ENCODE results near the gene PLSCR4. TPM values are rescaled to one million over a fixed set of nuclear protein-coding genes. Genes with fewer than 3 reads are reported as not detected.

Gene PLSCR4
- total RNA-seq, 4 donors from 2014 or later, result 22.8 to 27.5 (median 25.7) TPM

DNA sequence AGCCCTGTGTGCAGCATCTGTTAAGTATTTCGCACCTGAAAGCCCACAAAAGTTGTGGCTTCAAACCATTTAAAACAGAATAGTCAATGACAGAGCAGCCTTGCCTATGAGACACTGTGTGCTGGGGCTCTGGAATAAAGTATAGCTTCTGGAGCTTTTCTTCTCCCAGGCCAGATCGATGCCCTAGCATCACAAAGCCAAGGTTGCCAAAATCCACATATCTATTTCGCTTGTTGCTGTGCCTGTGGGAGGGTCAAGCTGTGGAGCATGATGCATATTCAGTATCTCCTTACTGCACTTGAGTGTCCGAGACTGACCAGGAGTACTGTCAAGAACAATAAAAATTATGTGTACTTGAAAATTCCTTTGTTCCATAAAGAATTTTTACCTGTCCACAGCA, 97.5 kb downstream of the PLSCR4 start:
- H3K4me1 ChIP-seq, result peaks cover 0 to 22% (median 0%) of the 10 kb centered on the region in 4 donors
- H3K27ac ChIP-seq, result peak overlapping the region in 1 of 4 donors; percentile 13

DNA sequence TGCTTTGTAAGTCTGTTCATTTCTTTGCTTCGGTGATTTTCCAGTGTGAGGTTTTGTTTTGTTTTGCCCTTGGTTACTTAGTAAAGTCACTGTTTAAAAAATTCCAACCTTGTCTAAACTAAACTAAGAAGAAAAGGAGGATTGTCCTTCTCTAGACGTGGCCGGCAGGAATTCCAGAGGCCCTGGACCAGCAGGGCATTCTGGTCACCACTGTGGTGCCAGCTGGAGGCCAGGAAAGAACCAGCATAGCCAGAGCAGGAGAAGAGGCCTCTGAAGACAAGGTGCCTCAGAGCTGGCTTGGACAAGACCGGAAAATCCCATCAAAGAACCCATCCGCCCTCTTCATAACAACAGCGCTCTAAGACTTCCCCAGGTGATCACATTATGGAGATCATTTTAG, 98.1 kb downstream of the PLSCR4 start:
- Histone ChIP-seq H3K36me3 (no peaks in the 10 kb centered on the region), H3K4me3 (no peak overlapping the region), H3K4me1 (peaks cover 0 to 16% (median 0%) of the 10 kb centered on the region in 4 donors), H3K27me3 (no peaks in the 10 kb centered on the region), H3K27ac (peak overlapping the region in 2 of 4 donors; percentile 13 to 15), H3K9me3 (no peaks in the 10 kb centered on the region)
- TF ChIP-seq POLR2A (IDR thresholded peaks at IDR 0.05) (no peak), CTCF (IDR thresholded peaks at IDR 0.05) (no peak)
- DNase-seq, result no peak

More for the DNA sequence above, 97.5 kb downstream of the PLSCR4 start:
- DNase-seq, result no peak
- Histone ChIP-seq H3K4me3 (no peak overlapping the region), H3K27me3 (no peaks in the 10 kb centered on the region), H3K9me3 (no peaks in the 10 kb centered on the region), H3K36me3 (no peaks in the 10 kb centered on the region)
- TF ChIP-seq CTCF (IDR thresholded peaks at IDR 0.05) (no peak), POLR2A (IDR thresholded peaks at IDR 0.05) (no peak)

- Histone ChIP-seq H3K4me1 (no peaks in the 10 kb centered on the region), H3K4me3 (no peak overlapping the region), H3K9me3 (no peaks in the 10 kb centered on the region), H3K27me3 (no peaks in the 10 kb centered on the region), H3K27ac (no peak overlapping the region), H3K36me3 (no peaks in the 10 kb centered on the region)
- no peak for DNase-seq
- TF ChIP-seq CTCF (IDR thresholded peaks at IDR 0.05) (peak in 2 of 6 experiments; percentile 36 to 40), POLR2A (IDR thresholded peaks at IDR 0.05) (no peak)
Observed at GRCh38 chr3:146148468-146148931, 102.4 kb downstream of the PLSCR4 start.

- no peak for TF ChIP-seq POLR2A (IDR thresholded peaks at IDR 0.05)
- TF ChIP-seq CTCF (IDR thresholded peaks at IDR 0.05), result no peak
- no peak overlapping the region for H3K4me3 ChIP-seq
- H3K4me1 ChIP-seq, result peaks cover 0 to 9% (median 0%) of the 10 kb centered on the region in 4 donors
- H3K27me3 ChIP-seq, result no peaks in the 10 kb centered on the region
- no peaks in the 10 kb centered on the region for H3K9me3 ChIP-seq
- H3K36me3 ChIP-seq, result no peaks in the 10 kb centered on the region
- H3K27ac ChIP-seq, result no peak overlapping the region
- DNase-seq, result no peak
Observed at GRCh38 chr3:146145642-146146041, 105.3 kb downstream of the PLSCR4 start.

DNA sequence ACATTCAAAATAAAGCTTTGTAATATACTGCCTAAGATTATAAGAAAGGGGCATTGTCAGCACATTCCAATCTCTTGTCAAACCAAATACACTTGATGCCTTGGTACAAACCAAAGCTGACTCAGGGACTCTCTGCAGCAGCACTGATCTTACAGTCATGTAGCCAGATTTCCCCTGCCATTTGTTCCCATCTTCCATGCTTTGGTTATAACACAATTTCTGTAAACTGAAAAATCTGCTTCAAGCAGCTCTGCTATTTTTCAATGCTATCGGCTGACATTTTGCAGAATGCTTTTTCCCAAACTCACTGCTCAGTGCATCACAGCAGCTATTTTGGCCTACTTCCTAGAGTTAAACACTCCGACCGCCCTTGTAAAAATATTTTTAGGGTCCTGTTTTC, 108.1 kb downstream of the PLSCR4 start:
- H3K4me3 ChIP-seq, result no peak overlapping the region
- peak overlapping the region in 1 of 4 donors; percentile 29 for H3K27ac ChIP-seq
- H3K9me3 ChIP-seq, result no peaks in the 10 kb centered on the region
- no peaks in the 10 kb centered on the region for H3K27me3 ChIP-seq
- DNase-seq, result no peak
- peaks cover 0 to 9% (median 0%) of the 10 kb centered on the region in 4 donors for H3K4me1 ChIP-seq
- no peak for TF ChIP-seq POLR2A (IDR thresholded peaks at IDR 0.05)
- no peak for TF ChIP-seq CTCF (IDR thresholded peaks at IDR 0.05)
- H3K36me3 ChIP-seq, result no peaks in the 10 kb centered on the region

Other genes starting within 250 kb of the PLSCR4 start
- gene PLOD2, start 89.9 kb downstream of the PLSCR4 start, total RNA-seq, result 10 to 100 TPM in 3 of 4 donors, 1 to 10 TPM in 1; 9.9 to 78.8 (median 56.0) TPM
- not detected for gene PLSCR2, start 218.5 kb upstream of the PLSCR4 start, total RNA-seq